Loucy (cell line): Measurements from ENCODE around the gene ERI2.

Experiments
- H2AFZ ChIP-seq: fragments of 200-600 bp; sonication (generic); 2 replicates; pipeline ENCODE4 v1.6.0; 2016; ENCODE audit warnings: antibody characterized with exemption, mild to moderate bottlenecking, low read length, moderate library complexity
- H3F3A ChIP-seq: fragments of 200-600 bp; 2 replicates; pipeline ENCODE4 v1.6.0; 2016; ENCODE audit warnings: antibody characterized with exemption, low read depth, mild to moderate bottlenecking
- H3K27me3 ChIP-seq: fragments of 200-600 bp; sonication (generic); 2 replicates; pipeline ENCODE4 v1.6.1; 2014; ENCODE audit warnings: low read length, mild to moderate bottlenecking; ENCODE audit not compliant: insufficient read depth, poor library complexity, severe bottlenecking
- H3K36me3 ChIP-seq: fragments of 200-600 bp; sonication (generic); 2 replicates; pipeline ENCODE4 v1.6.1; 2016; ENCODE audit warnings: low read length; ENCODE audit not compliant: insufficient read depth
- H3K4me1 ChIP-seq: fragments of 200-600 bp; sonication (generic); 2 replicates; pipeline ENCODE4 v1.5.1; 2014; ENCODE audit warnings: low read length, mild to moderate bottlenecking; ENCODE audit not compliant: insufficient read depth, poor library complexity, severe bottlenecking
- H3K4me2 ChIP-seq: fragments of 200-600 bp; sonication (generic); 2 replicates; pipeline ENCODE4 v1.6.0; 2014; ENCODE audit warnings: antibody characterized with exemption, low read length, low read depth, mild to moderate bottlenecking; ENCODE audit not compliant: poor library complexity, severe bottlenecking
- H3K4me3 ChIP-seq: fragments of 200-600 bp; sonication (generic); 2 replicates; pipeline ENCODE4 v1.5.1; 2014; ENCODE audit warnings: low read length, mild to moderate bottlenecking, mixed read lengths; ENCODE audit not compliant: poor library complexity, severe bottlenecking
- H3K79me2 ChIP-seq: fragments of 200-600 bp; sonication (generic); 2 replicates; pipeline ENCODE4 v1.6.1; 2014; ENCODE audit warnings: low read length; ENCODE audit not compliant: insufficient read depth
- H3K9ac ChIP-seq: fragments of 200-600 bp; sonication (generic); 2 replicates; pipeline ENCODE4 v1.6.0; 2014; ENCODE audit warnings: mild to moderate bottlenecking, low read depth, low read length, moderate library complexity; ENCODE audit not compliant: poor library complexity, severe bottlenecking
- H3K9me2 ChIP-seq: fragments of 200-600 bp; sonication (generic); replicated peaks from 2 replicates; pipeline ENCODE4 v1.6.1; 2016; ENCODE audit warnings: low read depth, low read length, mixed read lengths
- H3K9me3 ChIP-seq: fragments of 200-600 bp; sonication (generic); 2 replicates; pipeline ENCODE4 v1.6.1; 2014; ENCODE audit warnings: mild to moderate bottlenecking, antibody characterized with exemption, low read length, low read depth; ENCODE audit not compliant: insufficient read depth
- H4K20me1 ChIP-seq: fragments of 200-600 bp; sonication (generic); 2 replicates; pipeline ENCODE4 v1.6.0; 2014; ENCODE audit warnings: antibody characterized with exemption, low read length, mild to moderate bottlenecking; ENCODE audit not compliant: insufficient read depth, poor library complexity, severe bottlenecking
- EZH2phosphoT487 ChIP-seq: fragments of 200-600 bp; IDR thresholded peaks from 2 replicates; pipeline ENCODE4 v1.6.1; 2018; ENCODE audit warnings: antibody characterized with exemption, mild to moderate bottlenecking, moderate library complexity, borderline replicate concordance
- TF ChIP-seq, protein P1 (sequence below): fragments of 200-600 bp; sonication (generic); conservative IDR thresholded peaks from 2 replicates; pipeline ENCODE4 v1.5.1; 2014; ENCODE audit warnings: mild to moderate bottlenecking, antibody characterized with exemption, low read length

The ERI2 gene

DNA sequence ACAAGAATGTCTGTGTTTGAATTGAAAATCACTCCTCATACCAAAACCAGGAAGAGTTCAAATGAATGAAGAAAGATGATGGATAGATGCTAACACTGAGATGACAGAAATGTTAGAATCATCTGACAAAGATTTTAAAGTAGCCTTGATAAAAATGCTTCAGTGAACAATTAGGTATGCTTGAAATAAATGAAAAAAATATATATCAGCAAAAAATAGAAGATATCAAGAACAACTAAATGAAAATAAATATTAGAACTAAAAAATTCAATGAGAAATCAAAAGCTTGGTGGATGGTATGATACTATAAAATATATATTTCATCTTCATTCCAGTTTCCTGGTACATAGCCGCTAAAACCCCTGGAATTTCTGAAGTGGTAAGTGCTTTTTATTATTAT, 51.0 kb downstream of the ERI2 start:
- Histone ChIP-seq H3K9ac (no peak overlapping the region), H3K4me2 (no peak overlapping the region), H3K4me3 (no peak overlapping the region), H3F3A (no peaks in the 10 kb centered on the region), H4K20me1 (no peaks in the 10 kb centered on the region), H2AFZ (no peak overlapping the region), H3K9me3 (no peaks in the 10 kb centered on the region), H3K36me3 (no peaks in the 10 kb centered on the region), H3K9me2 (no peaks in the 10 kb centered on the region), H3K4me1 (no peaks in the 10 kb centered on the region), H3K27me3 (no peaks in the 10 kb centered on the region), H3K79me2 (no peaks in the 10 kb centered on the region)
- TF ChIP-seq, protein P1, sequence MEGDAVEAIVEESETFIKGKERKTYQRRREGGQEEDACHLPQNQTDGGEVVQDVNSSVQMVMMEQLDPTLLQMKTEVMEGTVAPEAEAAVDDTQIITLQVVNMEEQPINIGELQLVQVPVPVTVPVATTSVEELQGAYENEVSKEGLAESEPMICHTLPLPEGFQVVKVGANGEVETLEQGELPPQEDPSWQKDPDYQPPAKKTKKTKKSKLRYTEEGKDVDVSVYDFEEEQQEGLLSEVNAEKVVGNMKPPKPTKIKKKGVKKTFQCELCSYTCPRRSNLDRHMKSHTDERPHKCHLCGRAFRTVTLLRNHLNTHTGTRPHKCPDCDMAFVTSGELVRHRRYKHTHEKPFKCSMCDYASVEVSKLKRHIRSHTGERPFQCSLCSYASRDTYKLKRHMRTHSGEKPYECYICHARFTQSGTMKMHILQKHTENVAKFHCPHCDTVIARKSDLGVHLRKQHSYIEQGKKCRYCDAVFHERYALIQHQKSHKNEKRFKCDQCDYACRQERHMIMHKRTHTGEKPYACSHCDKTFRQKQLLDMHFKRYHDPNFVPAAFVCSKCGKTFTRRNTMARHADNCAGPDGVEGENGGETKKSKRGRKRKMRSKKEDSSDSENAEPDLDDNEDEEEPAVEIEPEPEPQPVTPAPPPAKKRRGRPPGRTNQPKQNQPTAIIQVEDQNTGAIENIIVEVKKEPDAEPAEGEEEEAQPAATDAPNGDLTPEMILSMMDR: no peak
- TF ChIP-seq EZH2phosphoT487: no peak

DNA sequence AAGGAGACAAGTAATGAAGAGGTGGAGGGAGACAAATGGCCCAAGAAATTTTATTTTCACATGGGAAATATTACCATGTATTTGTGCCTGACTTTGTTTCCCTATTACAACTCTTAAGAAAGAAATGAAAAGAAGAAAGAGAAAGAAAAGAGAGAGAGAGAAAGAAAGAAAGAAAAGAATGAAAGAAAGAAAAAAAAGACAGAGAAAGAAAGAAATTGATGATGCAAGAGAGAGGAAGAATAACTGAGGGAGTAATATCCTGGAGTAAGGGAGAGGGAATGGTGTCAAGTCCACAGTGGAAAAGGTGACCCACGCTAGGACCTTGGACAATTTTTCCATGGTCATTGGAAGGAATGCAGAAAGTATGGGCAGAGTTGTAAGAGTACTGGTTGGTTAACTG, 52.5 kb downstream of the ERI2 start:
- no peak overlapping the region for H3K9ac ChIP-seq
- no peak overlapping the region for H3K4me2 ChIP-seq
- no peaks in the 10 kb centered on the region for H3K79me2 ChIP-seq
- H3F3A ChIP-seq: no peaks in the 10 kb centered on the region
- TF ChIP-seq EZH2phosphoT487: no peak
- TF ChIP-seq, protein P1: no peak
- no peaks in the 10 kb centered on the region for H3K36me3 ChIP-seq
- no peak overlapping the region for H3K4me3 ChIP-seq
- H3K9me2 ChIP-seq: no peaks in the 10 kb centered on the region
- no peak overlapping the region for H2AFZ ChIP-seq
- no peaks in the 10 kb centered on the region for H3K27me3 ChIP-seq
- no peaks in the 10 kb centered on the region for H4K20me1 ChIP-seq
- no peaks in the 10 kb centered on the region for H3K4me1 ChIP-seq
- no peaks in the 10 kb centered on the region for H3K9me3 ChIP-seq

DNA sequence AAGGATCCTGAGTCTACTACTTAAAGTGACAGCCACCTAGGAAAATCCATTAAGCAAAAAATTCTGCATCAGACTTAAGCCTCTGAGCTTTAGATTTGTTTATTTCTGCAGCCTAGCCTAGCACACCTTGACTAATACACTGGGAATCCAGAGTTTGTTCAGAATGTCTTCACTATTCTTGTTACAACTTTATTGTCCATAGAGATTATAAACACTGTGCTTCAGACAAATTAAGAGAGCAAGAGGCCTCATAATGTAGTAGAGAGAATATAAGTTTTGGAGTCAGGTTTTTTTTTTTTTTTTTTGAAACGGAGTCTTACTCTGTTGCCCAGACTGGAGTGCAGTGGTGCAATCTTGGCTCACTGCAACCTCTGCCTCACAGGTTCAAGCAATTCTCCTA, 55.7 kb downstream of the ERI2 start:
- TF ChIP-seq, protein P1: no peak
- TF ChIP-seq EZH2phosphoT487: no peak
- no peak overlapping the region for H3K4me2 ChIP-seq
- H3K27me3 ChIP-seq: no peaks in the 10 kb centered on the region
- H3K4me3 ChIP-seq: no peak overlapping the region
- no peak overlapping the region for H2AFZ ChIP-seq
- no peaks in the 10 kb centered on the region for H3K4me1 ChIP-seq
- no peaks in the 10 kb centered on the region for H3K79me2 ChIP-seq
- peaks cover 13% of the 10 kb centered on the region; the same call in 1 of the 2 replicates for H3K9me3 ChIP-seq
- H3K9ac ChIP-seq: no peak overlapping the region
- H4K20me1 ChIP-seq: no peaks in the 10 kb centered on the region
- no peaks in the 10 kb centered on the region for H3F3A ChIP-seq
- no peaks in the 10 kb centered on the region for H3K9me2 ChIP-seq
- H3K36me3 ChIP-seq: no peaks in the 10 kb centered on the region
